Left ventricle myocardium inferior (tissue), 1 donor: ENCODE data around the gene IQSEC1. TPM values are rescaled to one million over a fixed set of nuclear protein-coding genes. Genes with fewer than 3 reads are reported as not detected.
A peak's percentile ranks its signal among the peaks of the same experiment; 100 is the strongest.

Source experiments
- DNase-seq: peaks from one replicate; pipeline ENCODE4 v3.0.0-alpha.2; 2020
- H3K27ac ChIP-seq: fragments of 200-600 bp; replicated peaks from 2 replicates; pipeline ENCODE4 v1.8.0; 2021
- H3K27me3 ChIP-seq: fragments of 200-600 bp; 2 replicates; pipeline ENCODE4 v1.8.0; 2021; ENCODE audit warnings: low read depth
- H3K36me3 ChIP-seq: fragments of 200-600 bp; 2 replicates; pipeline ENCODE4 v1.8.0; 2021
- H3K4me1 ChIP-seq: fragments of 200-600 bp; 2 replicates; pipeline ENCODE4 v1.8.0; 2021
- H3K4me3 ChIP-seq: fragments of 200-600 bp; 2 replicates; pipeline ENCODE4 v1.8.0; 2021; ENCODE audit warnings: mild to moderate bottlenecking, moderate library complexity
- H3K9me3 ChIP-seq: fragments of 200-600 bp; replicated peaks from 2 replicates; pipeline ENCODE4 v1.8.0; 2021
- intact Hi-C: fragments of 100-400 bp; cut with micrococcal nuclease; formaldehyde crosslinking; loops from one replicate; pipeline ENCODE4 v1.11.0; 2022
- total RNA-seq: library from RNA; stranded (reverse); fragmentation: NEBNext Ultra II Directional; extraction: Animal tissue kit (Norgen Biotek cat#: 25700); gene quantifications from one replicate; pipeline ENCODE4 v1.2.1, GENCODE V29; 2021
- TF ChIP-seq, protein P1 (sequence below): fragments of 200-600 bp; IDR thresholded peaks from 2 replicates; pipeline ENCODE4 v1.8.0; 2021; ENCODE audit warnings: antibody characterized with exemption, mild to moderate bottlenecking, borderline replicate concordance
- donor health status: DM: no; HTN: yes; CAD: no; lungs with severe emphysema.

Gene IQSEC1
- total RNA-seq, 1 donor from 2014 or later = 78.6 TPM

- Histone ChIP-seq H3K27ac (no peak overlapping the region), H3K4me1 (peaks cover 47% of the 10 kb centered on the region), H3K27me3 (peaks cover 30% of the 10 kb centered on the region), H3K4me3 (no peak overlapping the region), H3K9me3 (no peaks in the 10 kb centered on the region), H3K36me3 (no peaks in the 10 kb centered on the region)
- intact Hi-C loops = no loop called here
- TF ChIP-seq, protein P1, sequence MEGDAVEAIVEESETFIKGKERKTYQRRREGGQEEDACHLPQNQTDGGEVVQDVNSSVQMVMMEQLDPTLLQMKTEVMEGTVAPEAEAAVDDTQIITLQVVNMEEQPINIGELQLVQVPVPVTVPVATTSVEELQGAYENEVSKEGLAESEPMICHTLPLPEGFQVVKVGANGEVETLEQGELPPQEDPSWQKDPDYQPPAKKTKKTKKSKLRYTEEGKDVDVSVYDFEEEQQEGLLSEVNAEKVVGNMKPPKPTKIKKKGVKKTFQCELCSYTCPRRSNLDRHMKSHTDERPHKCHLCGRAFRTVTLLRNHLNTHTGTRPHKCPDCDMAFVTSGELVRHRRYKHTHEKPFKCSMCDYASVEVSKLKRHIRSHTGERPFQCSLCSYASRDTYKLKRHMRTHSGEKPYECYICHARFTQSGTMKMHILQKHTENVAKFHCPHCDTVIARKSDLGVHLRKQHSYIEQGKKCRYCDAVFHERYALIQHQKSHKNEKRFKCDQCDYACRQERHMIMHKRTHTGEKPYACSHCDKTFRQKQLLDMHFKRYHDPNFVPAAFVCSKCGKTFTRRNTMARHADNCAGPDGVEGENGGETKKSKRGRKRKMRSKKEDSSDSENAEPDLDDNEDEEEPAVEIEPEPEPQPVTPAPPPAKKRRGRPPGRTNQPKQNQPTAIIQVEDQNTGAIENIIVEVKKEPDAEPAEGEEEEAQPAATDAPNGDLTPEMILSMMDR = no peak
- DNase-seq = no peak
Measured at GRCh38 chr3:13074006-13074375, 762 bp upstream of the IQSEC1 start.

- intact Hi-C loops = no loop called here
- peak overlapping the region; percentile 59 for H3K4me3 ChIP-seq
- no peak for DNase-seq
Measured at GRCh38 chr3:13072600-13073325, 466 bp downstream of the IQSEC1 start.

DNA sequence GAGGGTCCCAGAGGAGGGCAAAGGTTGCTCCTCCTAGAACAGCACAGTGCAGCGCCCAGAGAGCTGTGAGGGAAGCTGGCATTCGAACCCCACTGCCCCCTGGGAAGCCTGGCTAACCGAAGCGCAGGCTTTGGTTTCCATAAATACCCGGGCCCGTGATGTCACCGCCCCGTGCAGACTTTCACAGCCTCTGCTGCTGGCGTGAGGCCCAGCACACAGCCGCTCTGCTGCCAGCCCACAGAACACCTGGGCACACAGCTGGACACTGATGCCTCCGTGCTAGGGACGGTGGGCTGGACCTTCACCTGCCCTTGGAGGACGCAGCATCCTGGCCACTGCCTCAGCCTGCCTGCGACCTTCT lies 1.0 kb downstream of the IQSEC1 start:
- peak overlapping the region; percentile 59 for H3K4me3 ChIP-seq
- peak; percentile 77 for DNase-seq
- H3K36me3 ChIP-seq = no peaks in the 10 kb centered on the region
- peaks cover 30% of the 10 kb centered on the region for H3K4me1 ChIP-seq
- intact Hi-C loops = no loop called here
- H3K27ac ChIP-seq = peak overlapping the region; percentile 75
- TF ChIP-seq, protein P1 = no peak
- peaks cover 30% of the 10 kb centered on the region for H3K27me3 ChIP-seq
- no peaks in the 10 kb centered on the region for H3K9me3 ChIP-seq

More at GRCh38 chr3:13072600-13073325, 466 bp downstream of the IQSEC1 start:
- no peaks in the 10 kb centered on the region for H3K36me3 ChIP-seq
- H3K4me1 ChIP-seq = peaks cover 35% of the 10 kb centered on the region
- H3K9me3 ChIP-seq = no peaks in the 10 kb centered on the region
- peak overlapping the region; percentile 75 for H3K27ac ChIP-seq
- H3K27me3 ChIP-seq = peaks cover 30% of the 10 kb centered on the region
- TF ChIP-seq, protein P1 = no peak

GRCh38 chr3:13071695-13072094 lies 1.5 kb downstream of the IQSEC1 start:
- intact Hi-C loops = no loop called here
- Histone ChIP-seq H3K4me1 (peaks cover 26% of the 10 kb centered on the region), H3K36me3 (no peaks in the 10 kb centered on the region), H3K27me3 (peaks cover 30% of the 10 kb centered on the region), H3K9me3 (no peaks in the 10 kb centered on the region), H3K27ac (peak overlapping the region; percentile 75), H3K4me3 (no peak overlapping the region)
- TF ChIP-seq, protein P1 = no peak
- no peak for DNase-seq

GRCh38 chr3:13070391-13071070 lies 2.7 kb downstream of the IQSEC1 start:
- H3K27me3 ChIP-seq = peaks cover 22% of the 10 kb centered on the region
- no peak overlapping the region for H3K4me3 ChIP-seq
- intact Hi-C loops = no loop called here
- TF ChIP-seq, protein P1 = no peak
- DNase-seq = no peak
- no peak overlapping the region for H3K27ac ChIP-seq
- peaks cover 26% of the 10 kb centered on the region for H3K4me1 ChIP-seq
- no peaks in the 10 kb centered on the region for H3K36me3 ChIP-seq
- H3K9me3 ChIP-seq = no peaks in the 10 kb centered on the region
